ENCODE results near the gene IFIT1. TPM values are rescaled to one million over a fixed set of nuclear protein-coding genes. Genes with fewer than 3 reads are reported as not detected.
A peak's percentile ranks its signal among the peaks of the same experiment; 100 is the strongest.

The IFIT1 gene
- total RNA-seq, 1 donor from 2014 or later: 13.2 TPM

DNA sequence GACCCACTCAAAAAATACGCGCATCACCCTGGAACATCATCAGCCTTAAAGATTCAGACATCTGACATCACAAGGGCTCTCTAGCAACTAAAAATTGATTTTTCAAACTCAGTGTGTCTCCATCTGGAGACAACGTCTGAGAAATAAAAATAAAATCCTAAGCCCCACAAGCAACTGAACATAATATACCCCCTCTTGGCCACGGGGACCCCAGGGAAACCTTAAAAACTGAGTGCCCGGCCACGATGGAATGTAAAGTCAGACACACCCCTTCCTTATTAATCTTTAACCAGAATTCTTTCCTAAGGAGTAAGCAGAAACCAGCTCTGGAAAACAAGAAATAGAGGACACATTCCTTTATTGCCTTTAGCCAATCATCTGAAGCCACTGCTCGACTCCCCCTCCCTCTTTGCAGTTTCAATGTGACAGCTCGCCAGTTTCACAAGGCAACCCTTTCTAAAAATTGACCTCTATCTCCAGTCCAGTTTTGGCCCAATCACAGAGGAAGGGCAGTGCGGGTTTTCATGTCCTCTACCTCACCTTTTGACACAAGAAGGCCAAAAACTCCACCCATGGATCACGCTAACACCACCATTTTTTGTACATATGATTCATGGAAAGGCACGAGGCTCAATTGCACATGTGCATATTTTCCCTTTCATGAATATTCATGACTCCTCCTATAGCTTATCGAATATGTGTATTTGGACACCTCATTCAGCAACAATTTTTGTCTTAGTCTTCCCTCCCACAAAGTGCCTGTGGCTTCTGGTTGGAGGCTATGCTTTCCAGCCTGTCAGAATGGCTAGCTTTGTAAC lies 40.4 kb upstream of the IFIT1 start:
- H3K4me3 ChIP-seq: no peak overlapping the region
- Mint-ChIP-seq H3K27ac (peak overlapping the region; percentile 24), H3K4me1 (peaks cover 51% of the 10 kb centered on the region)

DNA sequence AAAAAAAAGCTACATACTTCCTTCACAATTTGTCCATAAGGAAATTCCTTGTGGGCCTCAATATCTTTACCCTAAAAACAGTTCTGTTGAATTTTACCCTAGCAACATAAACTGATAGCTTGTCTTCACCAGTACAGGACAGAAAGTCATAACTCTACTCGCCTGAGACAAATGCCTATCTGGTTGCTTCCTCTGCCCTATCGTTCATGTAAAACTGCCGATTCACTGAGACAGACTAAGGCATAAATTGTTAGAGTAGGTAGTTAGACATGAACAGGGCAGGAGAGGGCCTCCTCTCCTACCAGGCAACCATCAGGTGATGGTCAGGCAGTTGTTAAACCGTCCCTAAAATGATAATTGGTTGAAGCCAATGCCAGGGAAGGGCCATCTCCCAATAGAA lies 39.6 kb upstream of the IFIT1 start:
- no peak overlapping the region for H3K27ac Mint-ChIP-seq

More for the DNA sequence above, 40.4 kb upstream of the IFIT1 start:
- no peaks in the 10 kb centered on the region for H3K79me2 ChIP-seq (ENCODE audit: low read depth)
- H3K36me3 ChIP-seq: no peaks in the 10 kb centered on the region
- H4K20me1 ChIP-seq (ENCODE audit: low read depth): no peaks in the 10 kb centered on the region
- H3K27ac ChIP-seq: no peak overlapping the region
- peaks cover 22% of the 10 kb centered on the region for H3F3A ChIP-seq (ENCODE audit: low read depth)
- no peak overlapping the region for H3K4me3 Mint-ChIP-seq
- H3K9ac ChIP-seq: no peak overlapping the region
- TF ChIP-seq EZH2phosphoT487 (IDR thresholded peaks at IDR 0.05) (no peak), EZH2 (IDR thresholded peaks at IDR 0.05) (no peak)
- TF ChIP-seq, protein P1, sequence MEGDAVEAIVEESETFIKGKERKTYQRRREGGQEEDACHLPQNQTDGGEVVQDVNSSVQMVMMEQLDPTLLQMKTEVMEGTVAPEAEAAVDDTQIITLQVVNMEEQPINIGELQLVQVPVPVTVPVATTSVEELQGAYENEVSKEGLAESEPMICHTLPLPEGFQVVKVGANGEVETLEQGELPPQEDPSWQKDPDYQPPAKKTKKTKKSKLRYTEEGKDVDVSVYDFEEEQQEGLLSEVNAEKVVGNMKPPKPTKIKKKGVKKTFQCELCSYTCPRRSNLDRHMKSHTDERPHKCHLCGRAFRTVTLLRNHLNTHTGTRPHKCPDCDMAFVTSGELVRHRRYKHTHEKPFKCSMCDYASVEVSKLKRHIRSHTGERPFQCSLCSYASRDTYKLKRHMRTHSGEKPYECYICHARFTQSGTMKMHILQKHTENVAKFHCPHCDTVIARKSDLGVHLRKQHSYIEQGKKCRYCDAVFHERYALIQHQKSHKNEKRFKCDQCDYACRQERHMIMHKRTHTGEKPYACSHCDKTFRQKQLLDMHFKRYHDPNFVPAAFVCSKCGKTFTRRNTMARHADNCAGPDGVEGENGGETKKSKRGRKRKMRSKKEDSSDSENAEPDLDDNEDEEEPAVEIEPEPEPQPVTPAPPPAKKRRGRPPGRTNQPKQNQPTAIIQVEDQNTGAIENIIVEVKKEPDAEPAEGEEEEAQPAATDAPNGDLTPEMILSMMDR (IDR thresholded peaks at IDR 0.05): no peak
- peaks cover 27% of the 10 kb centered on the region for H3K4me1 ChIP-seq
- H3K9me3 ChIP-seq (ENCODE audit: low read depth): no peaks in the 10 kb centered on the region
- no peak overlapping the region for H2AFZ ChIP-seq (replicated peaks)
- no peak overlapping the region for H3K4me2 ChIP-seq
- H3K36me3 Mint-ChIP-seq: peaks cover 2% of the 10 kb centered on the region
- no peaks in the 10 kb centered on the region for H3K27me3 ChIP-seq
- peaks cover 2% of the 10 kb centered on the region for H3K27me3 Mint-ChIP-seq (ENCODE audit: insufficient read depth, low read depth)
- DNase-seq (ENCODE audit: low spot score): no peak
- peaks cover 14% of the 10 kb centered on the region for H3K9me3 Mint-ChIP-seq

DNA sequence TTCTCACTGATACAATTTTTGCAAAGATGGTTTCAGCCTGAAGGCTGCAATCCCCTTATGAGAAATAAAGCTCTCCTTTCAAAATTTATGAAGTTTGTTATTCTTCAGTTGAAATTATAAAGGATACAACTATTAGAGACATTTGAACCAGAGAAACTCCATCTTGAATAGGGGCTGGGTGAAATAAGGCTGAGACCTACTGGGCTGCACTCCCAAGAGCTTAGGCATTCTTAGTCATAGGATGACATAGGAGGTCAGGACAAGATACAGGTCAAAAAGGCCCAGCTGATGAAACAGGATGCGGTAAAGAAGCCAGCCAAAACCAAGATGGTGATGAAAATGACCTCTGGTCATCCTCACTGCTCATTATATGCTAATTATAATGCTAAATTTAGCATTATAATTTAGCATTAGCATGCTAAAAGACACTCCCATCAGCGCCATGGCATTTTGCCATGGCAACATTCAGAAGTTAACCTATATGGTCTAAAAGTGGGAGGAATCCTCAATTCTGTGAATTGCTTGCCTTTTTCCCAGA lies 37.0 kb upstream of the IFIT1 start:
- Histone ChIP-seq H3K79me2 (ENCODE audit: low read depth) (no peaks in the 10 kb centered on the region), H3K9ac (no peak overlapping the region), H3K36me3 (no peaks in the 10 kb centered on the region), H3K4me1 (peaks cover 3% of the 10 kb centered on the region), H3K27ac (no peak overlapping the region), H3K27me3 (no peaks in the 10 kb centered on the region), H4K20me1 (ENCODE audit: low read depth) (no peaks in the 10 kb centered on the region), H2AFZ (replicated peaks) (no peak overlapping the region), H3K4me3 (no peak overlapping the region), H3K4me2 (no peak overlapping the region), H3K9me3 (ENCODE audit: low read depth) (no peaks in the 10 kb centered on the region), H3F3A (ENCODE audit: low read depth) (peaks cover 3% of the 10 kb centered on the region)
- Mint-ChIP-seq H3K4me1 (peaks cover 31% of the 10 kb centered on the region), H3K9me3 (peaks cover 14% of the 10 kb centered on the region), H3K4me3 (no peak overlapping the region), H3K27ac (no peak overlapping the region), H3K27me3 (ENCODE audit: insufficient read depth, low read depth) (peaks cover 2% of the 10 kb centered on the region), H3K36me3 (peaks cover 2% of the 10 kb centered on the region)
- TF ChIP-seq, protein P1 (IDR thresholded peaks at IDR 0.05): no peak
- TF ChIP-seq EZH2phosphoT487 (IDR thresholded peaks at IDR 0.05) (no peak), EZH2 (IDR thresholded peaks at IDR 0.05) (no peak)
- DNase-seq (ENCODE audit: low spot score): no peak

More for the DNA sequence above, 39.6 kb upstream of the IFIT1 start:
- Histone ChIP-seq H2AFZ (replicated peaks) (no peak overlapping the region), H3K4me1 (peaks cover 19% of the 10 kb centered on the region), H3K27ac (no peak overlapping the region), H3K4me2 (no peak overlapping the region), H3K27me3 (no peaks in the 10 kb centered on the region), H3K79me2 (ENCODE audit: low read depth) (no peaks in the 10 kb centered on the region), H3K9me3 (ENCODE audit: low read depth) (no peaks in the 10 kb centered on the region), H4K20me1 (ENCODE audit: low read depth) (no peaks in the 10 kb centered on the region), H3K4me3 (no peak overlapping the region), H3F3A (ENCODE audit: low read depth) (peaks cover 13% of the 10 kb centered on the region), H3K9ac (no peak overlapping the region), H3K36me3 (no peaks in the 10 kb centered on the region)
- TF ChIP-seq EZH2phosphoT487 (IDR thresholded peaks at IDR 0.05) (no peak), EZH2 (IDR thresholded peaks at IDR 0.05) (no peak)
- TF ChIP-seq, protein P1 (IDR thresholded peaks at IDR 0.05): no peak
- peaks cover 2% of the 10 kb centered on the region for H3K27me3 Mint-ChIP-seq (ENCODE audit: insufficient read depth, low read depth)
- no peak overlapping the region for H3K4me3 Mint-ChIP-seq
- H3K9me3 Mint-ChIP-seq: peaks cover 14% of the 10 kb centered on the region
- DNase-seq (ENCODE audit: low spot score): no peak
- peaks cover 48% of the 10 kb centered on the region for H3K4me1 Mint-ChIP-seq
- H3K36me3 Mint-ChIP-seq: peaks cover 2% of the 10 kb centered on the region

Data from neural progenitor cell (in vitro differentiated cells).